K562 (cell line): ENCODE results near the gene ZFP36. TPM values are rescaled to one million over a fixed set of nuclear protein-coding genes. Genes with fewer than 3 reads are reported as not detected.

Source experiments
- HNRNPLL ChIP-seq: fragments of 200-400 bp; formaldehyde crosslinking; IDR thresholded peaks from 2 replicates; pipeline ENCODE4 v1.6.1; 2017; ENCODE audit warnings: low read length, low read depth, mild to moderate bottlenecking; ENCODE audit not compliant: poor library complexity, severe bottlenecking
- KDM4B ChIP-seq, 2 experiments: fragments of 450-650 bp in 1 of 2; sonication (generic) in 1 of 2; IDR thresholded peaks; 2 replicates each; pipeline ENCODE4 v1.6.1; 2016 to 2017; ENCODE audit warnings: borderline replicate concordance in 2 of 2, antibody characterized with exemption in 1 of 2, low read depth in 1 of 2, mild to moderate bottlenecking in 1 of 2
- MITF ChIP-seq: IDR thresholded peaks from 2 replicates; pipeline ENCODE4 v1.6.1; 2014; ENCODE audit warnings: antibody characterized with exemption
- POLR2H ChIP-seq: IDR thresholded peaks from 2 replicates; pipeline ENCODE4 v1.6.1; 2016; ENCODE audit warnings: missing genetic modification characterization, low read depth, mild to moderate bottlenecking, control low read depth, missing compliant biosample characterization, moderate library complexity
- RBBP5 ChIP-seq: fragments of 200-600 bp; sonication (generic); IDR thresholded peaks from 2 replicates; pipeline ENCODE4 v1.6.1; 2012; ENCODE audit warnings: borderline replicate concordance, mild to moderate bottlenecking, low read length, control low read depth, inconsistent platforms; ENCODE audit not compliant: insufficient read depth, poor library complexity, severe bottlenecking
- SAFB ChIP-seq: fragments of 200-400 bp; formaldehyde crosslinking; IDR thresholded peaks from 2 replicates; pipeline ENCODE4 v1.6.1; 2017; ENCODE audit warnings: low read depth, low read length, borderline replicate concordance
- SIN3A ChIP-seq, 2 experiments: fragments of 150-350 bp in 1 of 2; IDR thresholded peaks; 2 replicates each; pipeline ENCODE4 v1.6.1; 2011 to 2016; ENCODE audit warnings: borderline replicate concordance in 2 of 2, low read depth in 2 of 2, low read length in 2 of 2, mild to moderate bottlenecking in 2 of 2, moderate library complexity in 2 of 2; ENCODE audit not compliant: control insufficient read depth in 1 of 2
- STAT6 ChIP-seq: sonication (generic); formaldehyde crosslinking; IDR thresholded peaks from 2 replicates; pipeline ENCODE4 v1.8.1; 2023; ENCODE audit warnings: mild to moderate bottlenecking, missing genetic modification reagents
- TCF7 ChIP-seq: sonication (generic); IDR thresholded peaks from 2 replicates; pipeline ENCODE4 v1.6.1; 2016; ENCODE audit warnings: antibody characterized with exemption, borderline replicate concordance
- polyA plus RNA-seq, 8 experiments: library from polyadenylated mRNA; depleted of rRNA in 4 of 8; stranded (reverse) in 5 of 8; unstranded in 3 of 8; fragments of >200 nt; fragmentation: Nextera tagmentation in 2 of 8; fragmentation: Illumina TruSeq in 1 of 8; extraction: Ambion mirVana in 2 of 8; extraction: Trizol in 1 of 8; gene quantifications; 2 replicates each; pipeline versions ENCODE4 v1.2.1 to v1.2.3, GENCODE V29; 2011 to 2014; ENCODE audit warnings: inconsistent platforms in 1 of 8, missing spikeins in 1 of 8
- total RNA-seq, 7 experiments: library from RNA; depleted of rRNA in 6 of 7; stranded (reverse); fragments of >200 nt in 6 of 7; fragmentation: Illumina TruSeq in 2 of 7; extraction: Trizol in 2 of 7; gene quantifications; 2 replicates each; pipeline versions ENCODE4 v1.2.1 to v1.2.3, GENCODE V29; 2011 to 2021; ENCODE audit warnings: low replicate concordance in 1 of 7

The ZFP36 gene
- total and polyA plus RNA-seq, 9 of the 15 experiments (the other 6 are each of a cell fraction or from before 2014, with no cell fraction given) = 1.0 to 20.1 (median 3.5) TPM

- TF ChIP-seq MITF (0 out of 2 replicates have a peak, but pooled peaks have one; percentile 31), SAFB (no peak), STAT6 (peak; percentile 86; the same call in 1 of the 2 replicates), KDM4B (IDR thresholded peaks at IDR 0.05; ENCODE audit: borderline replicate concordance in 2 of 2, low read depth in 1 of 2) (peak in 1 of 2 experiments; percentile 27; a peak in 1 of 4 replicates), POLR2H (peak; percentile 96), TCF7 (peak; percentile 50; the same call in 1 of the 2 replicates), SIN3A (IDR thresholded peaks at IDR 0.05; ENCODE audit: borderline replicate concordance in 2 of 2, control insufficient read depth in 1 of 2, low read depth in 2 of 2, low read length in 2 of 2) (peak; percentile 76 to 87; a peak in 2 of 4 replicates), HNRNPLL (peak; percentile 35), RBBP5 (peak; percentile 57)
These were observed at the start of gene ZFP36 (continued) for GRCh38 chr19:39406656-39407409.
